Measurements from ENCODE around the gene EEA1.

The EEA1 gene

GRCh38 chr12:92897844-92898243 lies 31.3 kb downstream of the EEA1 start:
- peaks cover 12% of the 10 kb centered on the region for H3K4me1 Mint-ChIP-seq
- DNase-seq: no peak
- H3K4me3 Mint-ChIP-seq: no peak overlapping the region
- CTCF ChIA-PET: no interaction called here
- no peaks in the 10 kb centered on the region for H3K27me3 Mint-ChIP-seq
- H3K9me3 Mint-ChIP-seq: no peaks in the 10 kb centered on the region
- H3K36me3 Mint-ChIP-seq: peaks cover 6% of the 10 kb centered on the region
- H3K27ac Mint-ChIP-seq: no peak overlapping the region

- H3K27me3 Mint-ChIP-seq: no peaks in the 10 kb centered on the region
- H3K4me3 Mint-ChIP-seq: no peak overlapping the region
- H3K36me3 Mint-ChIP-seq: peaks cover 22% of the 10 kb centered on the region
- CTCF ChIA-PET: no interaction called here
- peaks cover 4% of the 10 kb centered on the region for H3K4me1 Mint-ChIP-seq
- H3K27ac Mint-ChIP-seq: no peak overlapping the region
- no peak for DNase-seq
- no peaks in the 10 kb centered on the region for H3K9me3 Mint-ChIP-seq
Observed at GRCh38 chr12:92890601-92891106, 38.4 kb downstream of the EEA1 start.

- DNase-seq: no peak
- no peak overlapping the region for H3K4me3 Mint-ChIP-seq
- H3K4me1 Mint-ChIP-seq: no peaks in the 10 kb centered on the region
- no peaks in the 10 kb centered on the region for H3K9me3 Mint-ChIP-seq
- no peaks in the 10 kb centered on the region for H3K27me3 Mint-ChIP-seq
- CTCF ChIA-PET: no interaction called here
- H3K36me3 Mint-ChIP-seq: peaks cover 42% of the 10 kb centered on the region
- no peak overlapping the region for H3K27ac Mint-ChIP-seq
Observed at GRCh38 chr12:92886131-92886530, 43.0 kb downstream of the EEA1 start.

GRCh38 chr12:92879698-92880322 lies 49.3 kb downstream of the EEA1 start:
- CTCF ChIA-PET: no interaction called here
- Mint-ChIP-seq H3K36me3 (peaks cover 37% of the 10 kb centered on the region), H3K27ac (no peak overlapping the region), H3K27me3 (no peaks in the 10 kb centered on the region), H3K9me3 (no peaks in the 10 kb centered on the region), H3K4me1 (no peaks in the 10 kb centered on the region), H3K4me3 (no peak overlapping the region)
- no peak for DNase-seq

GRCh38 chr12:92877904-92878303 lies 51.2 kb downstream of the EEA1 start:
- no peak overlapping the region for H3K27ac Mint-ChIP-seq
- no peak overlapping the region for H3K4me3 Mint-ChIP-seq
- CTCF ChIA-PET: no interaction called here
- no peak for DNase-seq
- H3K9me3 Mint-ChIP-seq: no peaks in the 10 kb centered on the region
- peaks cover 4% of the 10 kb centered on the region for H3K4me1 Mint-ChIP-seq
- H3K36me3 Mint-ChIP-seq: peaks cover 21% of the 10 kb centered on the region
- no peaks in the 10 kb centered on the region for H3K27me3 Mint-ChIP-seq

- no peaks in the 10 kb centered on the region for H3K27me3 Mint-ChIP-seq
- CTCF ChIA-PET: no interaction called here
- peaks cover 21% of the 10 kb centered on the region for H3K36me3 Mint-ChIP-seq
- no peak overlapping the region for H3K4me3 Mint-ChIP-seq
- H3K4me1 Mint-ChIP-seq: peaks cover 4% of the 10 kb centered on the region
- no peak overlapping the region for H3K27ac Mint-ChIP-seq
- no peak for DNase-seq
- no peaks in the 10 kb centered on the region for H3K9me3 Mint-ChIP-seq
Observed at GRCh38 chr12:92876496-92876895, 52.6 kb downstream of the EEA1 start.

GRCh38 chr12:92871116-92871515 lies 58.0 kb downstream of the EEA1 start:
- Mint-ChIP-seq H3K4me3 (no peak overlapping the region), H3K36me3 (peaks cover 3% of the 10 kb centered on the region), H3K4me1 (peaks cover 6% of the 10 kb centered on the region), H3K9me3 (no peaks in the 10 kb centered on the region), H3K27ac (no peak overlapping the region), H3K27me3 (no peaks in the 10 kb centered on the region)
- no peak for DNase-seq
- CTCF ChIA-PET: no interaction called here

GRCh38 chr12:92866418-92866817 lies 62.7 kb downstream of the EEA1 start:
- Mint-ChIP-seq H3K27me3 (no peaks in the 10 kb centered on the region), H3K4me1 (peaks cover 12% of the 10 kb centered on the region), H3K27ac (no peak overlapping the region), H3K9me3 (no peaks in the 10 kb centered on the region), H3K36me3 (peaks cover 15% of the 10 kb centered on the region), H3K4me3 (no peak overlapping the region)
- CTCF ChIA-PET: no interaction called here
- DNase-seq: no peak

GRCh38 chr12:92863251-92863650 lies 65.8 kb downstream of the EEA1 start:
- Mint-ChIP-seq H3K4me1 (peaks cover 9% of the 10 kb centered on the region), H3K36me3 (peaks cover 28% of the 10 kb centered on the region), H3K27ac (no peak overlapping the region), H3K9me3 (no peaks in the 10 kb centered on the region), H3K4me3 (no peak overlapping the region), H3K27me3 (no peaks in the 10 kb centered on the region)
- CTCF ChIA-PET: no interaction called here
- no peak for DNase-seq

- H3K36me3 Mint-ChIP-seq: peaks cover 34% of the 10 kb centered on the region
- H3K27ac Mint-ChIP-seq: no peak overlapping the region
- H3K9me3 Mint-ChIP-seq: no peaks in the 10 kb centered on the region
- H3K4me1 Mint-ChIP-seq: peaks cover 9% of the 10 kb centered on the region
- no peaks in the 10 kb centered on the region for H3K27me3 Mint-ChIP-seq
- no peak overlapping the region for H3K4me3 Mint-ChIP-seq
- CTCF ChIA-PET: no interaction called here
- DNase-seq: no peak
Observed at GRCh38 chr12:92861381-92861780, 67.7 kb downstream of the EEA1 start.

- H3K27me3 Mint-ChIP-seq: no peaks in the 10 kb centered on the region
- H3K4me1 Mint-ChIP-seq: peaks cover 9% of the 10 kb centered on the region
- H3K36me3 Mint-ChIP-seq: peaks cover 34% of the 10 kb centered on the region
- H3K9me3 Mint-ChIP-seq: no peaks in the 10 kb centered on the region
- no peak overlapping the region for H3K4me3 Mint-ChIP-seq
- no peak for DNase-seq
- CTCF ChIA-PET: no interaction called here
- peak overlapping the region; percentile 29 for H3K27ac Mint-ChIP-seq
Observed at GRCh38 chr12:92860521-92860920, 68.6 kb downstream of the EEA1 start.

GRCh38 chr12:92859650-92860386 lies 69.3 kb downstream of the EEA1 start:
- Mint-ChIP-seq H3K27ac (no peak overlapping the region), H3K9me3 (no peaks in the 10 kb centered on the region), H3K27me3 (no peaks in the 10 kb centered on the region), H3K36me3 (peaks cover 33% of the 10 kb centered on the region), H3K4me1 (peaks cover 9% of the 10 kb centered on the region), H3K4me3 (no peak overlapping the region)
- CTCF ChIA-PET: no interaction called here
- DNase-seq: no peak

- no peak for DNase-seq
- Mint-ChIP-seq H3K27ac (no peak overlapping the region), H3K9me3 (no peaks in the 10 kb centered on the region), H3K27me3 (no peaks in the 10 kb centered on the region), H3K4me1 (peaks cover 1% of the 10 kb centered on the region), H3K4me3 (no peak overlapping the region), H3K36me3 (peaks cover 26% of the 10 kb centered on the region)
- CTCF ChIA-PET: no interaction called here
Observed at GRCh38 chr12:92857818-92858217, 71.3 kb downstream of the EEA1 start.

GRCh38 chr12:92854344-92854743 lies 74.8 kb downstream of the EEA1 start:
- Mint-ChIP-seq H3K36me3 (peaks cover 21% of the 10 kb centered on the region), H3K9me3 (no peaks in the 10 kb centered on the region), H3K27me3 (no peaks in the 10 kb centered on the region), H3K27ac (no peak overlapping the region), H3K4me3 (no peak overlapping the region), H3K4me1 (no peaks in the 10 kb centered on the region)
- CTCF ChIA-PET: no interaction called here
- no peak for DNase-seq

GRCh38 chr12:92848740-92849139 lies 80.4 kb downstream of the EEA1 start:
- Mint-ChIP-seq H3K9me3 (no peaks in the 10 kb centered on the region), H3K4me3 (no peak overlapping the region), H3K27me3 (no peaks in the 10 kb centered on the region), H3K36me3 (peaks cover 11% of the 10 kb centered on the region), H3K27ac (no peak overlapping the region), H3K4me1 (no peaks in the 10 kb centered on the region)
- no peak for DNase-seq
- CTCF ChIA-PET: no interaction called here
